HEK293 (cell line): ENCODE data around the gene PHYH.
A peak's percentile ranks its signal among the peaks of the same experiment; 100 is the strongest.

ENCODE experiments used
- CTCF ChIA-PET: fragments of 350-600 bp; formaldehyde crosslinking; extraction: SDS; loops from one replicate; lab custom pipeline; 2021; ENCODE audit warnings: antibody characterized with exemption; lab: Yijun Ruan, JAX
- POLR2A ChIA-PET: fragments of 300-600 bp; formaldehyde crosslinking; extraction: SDS; loops from one replicate; lab custom pipeline; 2020; ENCODE audit warnings: antibody characterized with exemption, inconsistent platforms; lab: Yijun Ruan, JAX
- H3K27ac ChIP-seq: fragments of 200-500 bp; sonication (Bioruptor generic); 2 replicates; pipeline ENCODE4 v1.5.1; 2014; ENCODE audit warnings: low read depth, low read length, control low read depth, inconsistent platforms; ENCODE audit errors: extremely low read depth
- H3K36me3 ChIP-seq, 2 experiments: fragments of 200-500 bp in 1 of 2; sonication (Bioruptor generic) in 1 of 2; 1 replicate in 1 of 2; 2 replicates in 1 of 2; pipeline ENCODE4 v1.5.1; 2014 to 2017; ENCODE audit warnings: inconsistent platforms in 2 of 2, low read length in 2 of 2; ENCODE audit not compliant: control insufficient read depth in 2 of 2, insufficient read depth in 1 of 2
- H3K4me1 ChIP-seq: fragments of 200-500 bp; sonication (Bioruptor generic); 2 replicates; pipeline ENCODE4 v1.5.1; 2014; ENCODE audit warnings: mild to moderate bottlenecking, low read length, inconsistent platforms; ENCODE audit not compliant: control insufficient read depth, insufficient read depth
- H3K4me3 ChIP-seq: 2 replicates; pipeline ENCODE4 v1.5.1; 2011; ENCODE audit warnings: low read depth, mild to moderate bottlenecking, control low read depth, low read length, moderate library complexity
- H3K9me3 ChIP-seq: fragments of 200-500 bp; sonication (Bioruptor generic); 2 replicates; pipeline ENCODE4 v1.5.1; 2014; ENCODE audit warnings: low read depth, low read length, inconsistent platforms; ENCODE audit not compliant: control insufficient read depth, insufficient read depth
- BCL11A ChIP-seq: fragments of 450-650 bp; formaldehyde crosslinking; IDR thresholded peaks from 2 replicates; pipeline ENCODE4 v1.5.1; 2016; ENCODE audit warnings: low read depth, missing biosample characterization, missing genetic modification characterization
- GLIS1 ChIP-seq: fragments of 450-650 bp; formaldehyde crosslinking; IDR thresholded peaks from 2 replicates; pipeline ENCODE4 v1.5.1; 2016; ENCODE audit warnings: missing biosample characterization, missing genetic modification characterization
- HOXC10 ChIP-seq: sonication (generic); formaldehyde crosslinking; IDR thresholded peaks from 2 replicates; pipeline ENCODE4 v1.8.1; 2023; ENCODE audit warnings: mild to moderate bottlenecking, missing genetic modification reagents
- HOXD13 ChIP-seq: sonication (generic); formaldehyde crosslinking; IDR thresholded peaks from 2 replicates; pipeline ENCODE4 v1.8.0; 2022; ENCODE audit warnings: missing genetic modification reagents, borderline replicate concordance
- KLF10 ChIP-seq: fragments of 450-650 bp; IDR thresholded peaks from 2 replicates; pipeline ENCODE4 v1.5.1; 2018; ENCODE audit warnings: missing biosample characterization, mild to moderate bottlenecking, missing genetic modification characterization
- KLF8 ChIP-seq: fragments of 450-650 bp; formaldehyde crosslinking; IDR thresholded peaks from 2 replicates; pipeline ENCODE4 v1.5.1; 2016; ENCODE audit warnings: missing biosample characterization, missing genetic modification characterization
- KLF9 ChIP-seq: fragments of 450-650 bp; formaldehyde crosslinking; IDR thresholded peaks from 2 replicates; pipeline ENCODE4 v1.5.1; 2016; ENCODE audit warnings: missing biosample characterization, missing genetic modification characterization, low read depth
- SP3 ChIP-seq: fragments of 450-650 bp; formaldehyde crosslinking; IDR thresholded peaks from 2 replicates; pipeline ENCODE4 v1.5.1; 2016; ENCODE audit warnings: missing biosample characterization, missing genetic modification characterization
- SP7 ChIP-seq: fragments of 450-650 bp; formaldehyde crosslinking; IDR thresholded peaks from 2 replicates; pipeline ENCODE4 v1.5.1; 2016; ENCODE audit warnings: missing biosample characterization, missing genetic modification characterization
- TCF7L2 ChIP-seq: IDR thresholded peaks from 2 replicates; pipeline ENCODE4 v1.6.1; 2011; ENCODE audit warnings: low read depth, mild to moderate bottlenecking, inconsistent platforms, low read length, moderate library complexity, borderline replicate concordance
- ZBTB8A ChIP-seq: fragments of 450-650 bp; formaldehyde crosslinking; IDR thresholded peaks from 2 replicates; pipeline ENCODE4 v1.5.1; 2016; ENCODE audit warnings: missing biosample characterization, missing genetic modification characterization
- ZNF146 ChIP-seq: fragments of 450-650 bp; formaldehyde crosslinking; IDR thresholded peaks from 2 replicates; pipeline ENCODE4 v1.5.1; 2016; ENCODE audit warnings: missing biosample characterization, missing genetic modification characterization
- ZNF16 ChIP-seq: fragments of 450-650 bp; formaldehyde crosslinking; IDR thresholded peaks from 2 replicates; pipeline ENCODE4 v1.5.1; 2016; ENCODE audit warnings: low read depth, missing biosample characterization, missing genetic modification characterization
- ZNF202 ChIP-seq: fragments of 450-650 bp; formaldehyde crosslinking; IDR thresholded peaks from 2 replicates; pipeline ENCODE4 v1.5.1; 2016; ENCODE audit warnings: missing biosample characterization, missing genetic modification characterization, borderline replicate concordance
- ZNF239 ChIP-seq: fragments of 450-650 bp; formaldehyde crosslinking; IDR thresholded peaks from 2 replicates; pipeline ENCODE4 v1.5.1; 2016; ENCODE audit warnings: missing biosample characterization, missing genetic modification characterization
- ZNF248 ChIP-seq: fragments of 450-650 bp; formaldehyde crosslinking; IDR thresholded peaks from 2 replicates; pipeline ENCODE4 v1.5.1; 2017; ENCODE audit warnings: missing biosample characterization, missing genetic modification characterization
- ZNF266 ChIP-seq: fragments of 450-650 bp; formaldehyde crosslinking; IDR thresholded peaks from 2 replicates; pipeline ENCODE4 v1.5.1; 2016; ENCODE audit warnings: missing biosample characterization, missing genetic modification characterization, low read depth
- ZNF324 ChIP-seq: fragments of 450-650 bp; formaldehyde crosslinking; IDR thresholded peaks from 2 replicates; pipeline ENCODE4 v1.5.1; 2016; ENCODE audit warnings: missing biosample characterization, missing genetic modification characterization
- ZNF473 ChIP-seq: fragments of 450-650 bp; formaldehyde crosslinking; IDR thresholded peaks from 2 replicates; pipeline ENCODE4 v1.5.1; 2017; ENCODE audit warnings: missing biosample characterization, missing genetic modification characterization
- ZNF514 ChIP-seq: fragments of 450-650 bp; formaldehyde crosslinking; IDR thresholded peaks from 2 replicates; pipeline ENCODE4 v1.5.1; 2016; ENCODE audit warnings: missing biosample characterization, missing genetic modification characterization
- ZNF530 ChIP-seq: fragments of 450-650 bp; formaldehyde crosslinking; IDR thresholded peaks from 2 replicates; pipeline ENCODE4 v1.5.1; 2016; ENCODE audit warnings: low read depth, missing biosample characterization, missing genetic modification characterization
- ZNF544 ChIP-seq: fragments of 450-650 bp; formaldehyde crosslinking; IDR thresholded peaks from 2 replicates; pipeline ENCODE4 v1.5.0; 2017; ENCODE audit warnings: missing biosample characterization, missing genetic modification characterization
- ZNF629 ChIP-seq: fragments of 450-650 bp; formaldehyde crosslinking; IDR thresholded peaks from 2 replicates; pipeline ENCODE4 v1.5.1; 2017; ENCODE audit warnings: missing biosample characterization, missing genetic modification characterization
- ZNF664 ChIP-seq: fragments of 450-650 bp; formaldehyde crosslinking; IDR thresholded peaks from 2 replicates; pipeline ENCODE4 v1.5.1; 2016; ENCODE audit warnings: missing biosample characterization, missing genetic modification characterization
- ZNF670 ChIP-seq: fragments of 450-650 bp; formaldehyde crosslinking; IDR thresholded peaks from 2 replicates; pipeline ENCODE4 v1.5.1; 2016; ENCODE audit warnings: missing biosample characterization, missing genetic modification characterization, low read depth
- ZNF792 ChIP-seq: fragments of 450-650 bp; formaldehyde crosslinking; IDR thresholded peaks from 2 replicates; pipeline ENCODE4 v1.5.1; 2016; ENCODE audit warnings: missing biosample characterization, missing genetic modification characterization
- TF ChIP-seq, protein P1 (sequence below): fragments of 450-650 bp; formaldehyde crosslinking; conservative IDR thresholded peaks from 2 replicates; pipeline ENCODE4 v1.5.1; 2016; ENCODE audit warnings: low read depth, missing biosample characterization, missing genetic modification characterization
- TF ChIP-seq, protein P2 (sequence below): fragments of 450-650 bp; formaldehyde crosslinking; IDR thresholded peaks from 2 replicates; pipeline ENCODE4 v1.5.1; 2017; ENCODE audit warnings: missing biosample characterization, missing genetic modification characterization
- TF ChIP-seq, protein P3 (sequence below): fragments of 450-650 bp; formaldehyde crosslinking; IDR thresholded peaks from 2 replicates; pipeline ENCODE4 v1.5.1; 2016; ENCODE audit warnings: missing biosample characterization, missing genetic modification characterization
- TF ChIP-seq, protein P4 (sequence below): fragments of 450-650 bp; formaldehyde crosslinking; IDR thresholded peaks from 2 replicates; pipeline ENCODE4 v1.5.1; 2016; ENCODE audit warnings: missing biosample characterization, missing genetic modification characterization

The PHYH gene

DNA sequence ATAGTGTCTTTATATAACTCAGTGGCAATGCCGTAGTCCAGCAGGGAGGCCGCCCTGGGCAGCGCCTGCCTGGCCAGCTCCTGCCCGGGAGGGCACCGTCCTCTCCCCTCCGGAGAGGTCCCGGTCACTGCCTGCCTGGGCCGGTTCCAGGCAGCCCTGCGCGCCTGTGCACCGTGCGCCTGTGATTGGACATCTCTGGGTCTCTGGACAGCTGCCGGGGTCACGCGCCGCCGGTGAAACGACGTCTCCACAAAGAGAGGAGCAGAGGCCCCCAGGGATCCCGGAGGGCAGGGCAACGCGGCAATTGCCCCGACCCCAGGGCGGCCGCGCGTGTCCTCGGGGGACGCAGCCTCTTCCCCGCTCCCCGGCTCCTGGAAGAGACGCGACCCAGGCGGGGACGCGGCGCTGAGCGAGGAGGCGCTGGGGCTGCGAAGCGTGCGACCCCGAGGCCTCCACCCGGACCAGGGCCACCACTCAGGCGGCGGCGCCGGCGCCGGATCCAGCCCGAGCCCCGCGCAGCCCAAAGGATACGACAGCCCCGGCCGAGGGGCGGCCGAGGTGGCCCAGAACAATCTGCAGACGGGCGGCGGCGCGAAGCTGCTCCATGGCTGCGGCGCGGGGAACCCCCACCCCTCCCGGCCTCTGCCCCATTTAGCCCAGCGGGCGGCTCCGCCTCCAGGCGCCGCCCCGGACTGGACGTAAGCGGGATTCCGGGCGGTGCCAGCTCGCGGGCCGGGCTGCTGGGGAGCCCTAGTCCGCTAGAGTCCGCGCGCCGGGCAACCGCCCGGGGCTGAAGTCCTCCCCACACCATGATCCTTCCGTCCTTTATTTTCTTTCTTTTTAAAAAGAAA lies at the start of gene PHYH:
TSS of gene PHYH (minus strand) at position 628 of the 851 bp plus-strand sequence. CDS start at position 606, 22 bp downstream.
- Histone ChIP-seq H3K36me3 (peaks cover 0 to 3% of the 10 kb centered on the region in 2 experiments; a peak in 2 of 3 replicates), H3K4me1 (no peaks in the 10 kb centered on the region), H3K27ac (peak within 1 kb of the TSS; percentile 14; the same call in 1 of the 2 replicates), H3K4me3 (peak within 1 kb of the TSS; percentile 57), H3K9me3 (no peaks in the 10 kb centered on the region)
- CTCF ChIA-PET = interaction anchor here (1.5 kb wide), 1 partner anchor 139 kb away, joined by 4 read pairs; no protein-coding TSS in a partner anchor
- POLR2A ChIA-PET = interaction anchor here (0.5 to 1.6 kb wide), 6 partner anchors 9 to 1037 kb away, joined by 3 to 6 read pairs (median 4); partner anchors contain the start of gene MCM10
- TF ChIP-seq HOXD13 (CRISPR knock-in tag) (no peak), ZNF266 (tag by site-specific recombination) (no peak), ZNF530 (tag by site-specific recombination) (no peak), ZNF239 (tag by site-specific recombination) (no peak), ZNF544 (tag by site-specific recombination) (no peak), ZNF324 (peak; percentile 23; the same call in 1 of the 2 replicates), ZBTB8A (peak; percentile 99), ZNF629 (tag by site-specific recombination) (peak; percentile 57; the same call in 1 of the 2 replicates), ZNF473 (tag by site-specific recombination) (no peak), ZNF16 (tag by site-specific recombination) (no peak), ZNF202 (0 out of 2 replicates have a peak, but pooled peaks have one; percentile 12), ZNF248 (tag by site-specific recombination) (no peak), ZNF670 (tag by site-specific recombination) (no peak), SP3 (tag by site-specific recombination) (peak; percentile 74), KLF8 (tag by site-specific recombination) (peak; percentile 87), ZNF514 (tag by site-specific recombination) (no peak), HOXC10 (CRISPR knock-in tag) (peak; percentile 34; the same call in 1 of the 2 replicates), KLF9 (tag by site-specific recombination) (peak; percentile 54; the same call in 1 of the 2 replicates), ZNF146 (tag by site-specific recombination) (no peak), KLF10 (peak; percentile 47; the same call in 1 of the 2 replicates), ZNF792 (no peak), ZNF664 (tag by site-specific recombination) (no peak), BCL11A (tag by site-specific recombination) (peak; percentile 20; the same call in 1 of the 2 replicates), SP7 (0 out of 2 replicates have a peak, but pooled peaks have one; percentile 53), GLIS1 (peak; percentile 79), TCF7L2 (no peak)
- TF ChIP-seq, protein P1, sequence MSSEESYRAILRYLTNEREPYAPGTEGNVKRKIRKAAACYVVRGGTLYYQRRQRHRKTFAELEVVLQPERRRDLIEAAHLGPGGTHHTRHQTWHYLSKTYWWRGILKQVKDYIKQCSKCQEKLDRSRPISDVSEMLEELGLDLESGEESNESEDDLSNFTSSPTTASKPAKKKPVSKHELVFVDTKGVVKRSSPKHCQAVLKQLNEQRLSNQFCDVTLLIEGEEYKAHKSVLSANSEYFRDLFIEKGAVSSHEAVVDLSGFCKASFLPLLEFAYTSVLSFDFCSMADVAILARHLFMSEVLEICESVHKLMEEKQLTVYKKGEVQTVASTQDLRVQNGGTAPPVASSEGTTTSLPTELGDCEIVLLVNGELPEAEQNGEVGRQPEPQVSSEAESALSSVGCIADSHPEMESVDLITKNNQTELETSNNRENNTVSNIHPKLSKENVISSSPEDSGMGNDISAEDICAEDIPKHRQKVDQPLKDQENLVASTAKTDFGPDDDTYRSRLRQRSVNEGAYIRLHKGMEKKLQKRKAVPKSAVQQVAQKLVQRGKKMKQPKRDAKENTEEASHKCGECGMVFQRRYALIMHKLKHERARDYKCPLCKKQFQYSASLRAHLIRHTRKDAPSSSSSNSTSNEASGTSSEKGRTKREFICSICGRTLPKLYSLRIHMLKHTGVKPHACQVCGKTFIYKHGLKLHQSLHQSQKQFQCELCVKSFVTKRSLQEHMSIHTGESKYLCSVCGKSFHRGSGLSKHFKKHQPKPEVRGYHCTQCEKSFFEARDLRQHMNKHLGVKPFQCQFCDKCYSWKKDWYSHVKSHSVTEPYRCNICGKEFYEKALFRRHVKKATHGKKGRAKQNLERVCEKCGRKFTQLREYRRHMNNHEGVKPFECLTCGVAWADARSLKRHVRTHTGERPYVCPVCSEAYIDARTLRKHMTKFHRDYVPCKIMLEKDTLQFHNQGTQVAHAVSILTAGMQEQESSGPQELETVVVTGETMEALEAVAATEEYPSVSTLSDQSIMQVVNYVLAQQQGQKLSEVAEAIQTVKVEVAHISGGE (tag by site-specific recombination) = peak; percentile 43; the same call in 1 of the 2 replicates
- TF ChIP-seq, protein P2, sequence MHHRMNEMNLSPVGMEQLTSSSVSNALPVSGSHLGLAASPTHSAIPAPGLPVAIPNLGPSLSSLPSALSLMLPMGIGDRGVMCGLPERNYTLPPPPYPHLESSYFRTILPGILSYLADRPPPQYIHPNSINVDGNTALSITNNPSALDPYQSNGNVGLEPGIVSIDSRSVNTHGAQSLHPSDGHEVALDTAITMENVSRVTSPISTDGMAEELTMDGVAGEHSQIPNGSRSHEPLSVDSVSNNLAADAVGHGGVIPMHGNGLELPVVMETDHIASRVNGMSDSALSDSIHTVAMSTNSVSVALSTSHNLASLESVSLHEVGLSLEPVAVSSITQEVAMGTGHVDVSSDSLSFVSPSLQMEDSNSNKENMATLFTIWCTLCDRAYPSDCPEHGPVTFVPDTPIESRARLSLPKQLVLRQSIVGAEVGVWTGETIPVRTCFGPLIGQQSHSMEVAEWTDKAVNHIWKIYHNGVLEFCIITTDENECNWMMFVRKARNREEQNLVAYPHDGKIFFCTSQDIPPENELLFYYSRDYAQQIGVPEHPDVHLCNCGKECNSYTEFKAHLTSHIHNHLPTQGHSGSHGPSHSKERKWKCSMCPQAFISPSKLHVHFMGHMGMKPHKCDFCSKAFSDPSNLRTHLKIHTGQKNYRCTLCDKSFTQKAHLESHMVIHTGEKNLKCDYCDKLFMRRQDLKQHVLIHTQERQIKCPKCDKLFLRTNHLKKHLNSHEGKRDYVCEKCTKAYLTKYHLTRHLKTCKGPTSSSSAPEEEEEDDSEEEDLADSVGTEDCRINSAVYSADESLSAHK = no peak
- TF ChIP-seq, protein P3, sequence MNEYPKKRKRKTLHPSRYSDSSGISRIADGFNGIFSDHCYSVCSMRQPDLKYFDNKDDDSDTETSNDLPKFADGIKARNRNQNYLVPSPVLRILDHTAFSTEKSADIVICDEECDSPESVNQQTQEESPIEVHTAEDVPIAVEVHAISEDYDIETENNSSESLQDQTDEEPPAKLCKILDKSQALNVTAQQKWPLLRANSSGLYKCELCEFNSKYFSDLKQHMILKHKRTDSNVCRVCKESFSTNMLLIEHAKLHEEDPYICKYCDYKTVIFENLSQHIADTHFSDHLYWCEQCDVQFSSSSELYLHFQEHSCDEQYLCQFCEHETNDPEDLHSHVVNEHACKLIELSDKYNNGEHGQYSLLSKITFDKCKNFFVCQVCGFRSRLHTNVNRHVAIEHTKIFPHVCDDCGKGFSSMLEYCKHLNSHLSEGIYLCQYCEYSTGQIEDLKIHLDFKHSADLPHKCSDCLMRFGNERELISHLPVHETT (tag by site-specific recombination) = no peak
- TF ChIP-seq, protein P4, sequence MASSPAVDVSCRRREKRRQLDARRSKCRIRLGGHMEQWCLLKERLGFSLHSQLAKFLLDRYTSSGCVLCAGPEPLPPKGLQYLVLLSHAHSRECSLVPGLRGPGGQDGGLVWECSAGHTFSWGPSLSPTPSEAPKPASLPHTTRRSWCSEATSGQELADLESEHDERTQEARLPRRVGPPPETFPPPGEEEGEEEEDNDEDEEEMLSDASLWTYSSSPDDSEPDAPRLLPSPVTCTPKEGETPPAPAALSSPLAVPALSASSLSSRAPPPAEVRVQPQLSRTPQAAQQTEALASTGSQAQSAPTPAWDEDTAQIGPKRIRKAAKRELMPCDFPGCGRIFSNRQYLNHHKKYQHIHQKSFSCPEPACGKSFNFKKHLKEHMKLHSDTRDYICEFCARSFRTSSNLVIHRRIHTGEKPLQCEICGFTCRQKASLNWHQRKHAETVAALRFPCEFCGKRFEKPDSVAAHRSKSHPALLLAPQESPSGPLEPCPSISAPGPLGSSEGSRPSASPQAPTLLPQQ (tag by site-specific recombination) = peak; percentile 72
